HG02852 (cell line): ENCODE measurements around the gene MGMT.

Experiments
- ATAC-seq: cut with Tn5 transposase; IDR thresholded peaks from one replicate; pipeline ENCODE4 v1.9.1; 2021; ENCODE audit warnings: mild to moderate bottlenecking, moderate library complexity; ENCODE audit not compliant: unreplicated experiment

Gene MGMT

GRCh38 chr10:129719415-129719739, 252.3 kb downstream of the MGMT start:
- ATAC-seq = no peak

GRCh38 chr10:129719889-129720590, 253.0 kb downstream of the MGMT start:
- ATAC-seq = no peak

GRCh38 chr10:129725011-129725410, 258.0 kb downstream of the MGMT start:
- no peak for ATAC-seq

- ATAC-seq = no peak
Measured at GRCh38 chr10:129725482-129725881, 258.4 kb downstream of the MGMT start.

DNA sequence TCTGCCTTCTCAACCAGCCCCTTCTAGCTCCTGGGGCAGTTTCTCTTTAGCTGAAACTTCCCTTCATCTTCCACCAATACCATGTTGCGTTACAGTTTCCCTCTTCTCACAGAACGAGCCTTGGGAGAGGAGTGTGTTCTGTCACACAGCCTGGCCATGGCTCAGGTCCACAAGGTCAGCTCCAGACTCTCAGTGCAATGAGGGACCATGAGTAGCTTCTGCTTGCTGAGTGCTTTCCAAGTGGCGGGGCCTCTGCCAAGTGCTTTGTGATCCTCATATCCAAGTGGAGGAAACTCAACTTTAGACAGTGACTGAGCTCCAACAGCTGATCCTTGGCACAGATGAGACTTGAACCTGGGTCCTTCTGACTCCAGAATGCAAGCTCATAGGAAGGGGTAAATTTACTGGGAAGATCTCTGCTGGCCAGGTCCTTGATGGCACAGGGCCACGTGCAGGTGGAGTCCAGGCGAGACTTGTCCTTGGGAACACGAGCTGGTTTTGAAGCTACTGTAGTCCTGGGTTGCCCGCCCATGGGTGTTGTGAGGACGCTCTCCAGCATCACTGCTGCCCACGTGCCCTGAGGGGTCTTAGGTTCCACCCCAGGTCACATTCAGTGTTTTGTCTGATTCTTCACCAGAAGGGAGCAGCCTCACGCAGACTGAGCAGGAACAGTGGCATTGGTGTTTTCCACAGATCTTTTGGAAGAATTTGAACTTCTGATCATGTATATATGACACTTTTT, 259.0 kb downstream of the MGMT start:
- ATAC-seq = no peak

- ATAC-seq = no peak
Measured at GRCh38 chr10:129727071-129727470, 260.0 kb downstream of the MGMT start.

- ATAC-seq = no peak
Measured at GRCh38 chr10:129727495-129727894, 260.5 kb downstream of the MGMT start.

GRCh38 chr10:129728246-129728820, 261.3 kb downstream of the MGMT start:
- no peak for ATAC-seq

- ATAC-seq = no peak
Measured at GRCh38 chr10:129728905-129729795, 262.1 kb downstream of the MGMT start.

DNA sequence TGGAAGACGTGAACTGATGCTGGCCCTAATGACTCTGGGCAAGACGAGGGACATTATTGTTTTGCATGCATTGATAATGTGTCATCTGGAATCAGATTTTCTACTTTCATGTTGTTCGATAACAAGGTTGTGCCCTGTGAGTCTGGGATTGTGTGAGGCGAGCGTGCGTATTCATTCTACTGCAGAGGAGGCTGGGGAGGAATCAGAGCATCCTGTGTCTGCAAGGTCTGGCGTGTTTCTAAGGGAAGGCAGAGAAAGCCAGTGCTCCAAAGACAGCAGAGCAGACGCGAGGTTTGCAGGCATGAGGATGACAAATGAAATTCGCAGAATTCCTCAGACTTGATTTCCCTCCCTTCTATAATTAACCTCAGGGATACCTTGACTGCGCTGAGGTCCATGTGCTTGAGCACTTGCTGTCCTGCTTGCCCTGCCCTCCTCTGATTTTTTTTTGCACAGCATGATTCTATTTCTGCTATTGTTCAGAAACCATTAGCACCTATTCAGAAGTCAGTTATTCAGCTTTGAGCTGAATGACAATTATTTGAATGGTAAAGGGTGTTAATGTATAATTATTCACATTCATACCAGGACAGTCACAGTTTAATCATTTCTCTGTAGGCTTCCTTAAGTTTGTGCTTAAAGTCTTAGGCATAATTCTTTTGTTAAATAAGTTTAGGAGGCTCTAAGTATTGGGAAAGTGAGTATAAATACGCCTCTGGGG, 263.4 kb downstream of the MGMT start:
- ATAC-seq = no peak

GRCh38 chr10:129730993-129731325, 263.9 kb downstream of the MGMT start:
- no peak for ATAC-seq

DNA sequence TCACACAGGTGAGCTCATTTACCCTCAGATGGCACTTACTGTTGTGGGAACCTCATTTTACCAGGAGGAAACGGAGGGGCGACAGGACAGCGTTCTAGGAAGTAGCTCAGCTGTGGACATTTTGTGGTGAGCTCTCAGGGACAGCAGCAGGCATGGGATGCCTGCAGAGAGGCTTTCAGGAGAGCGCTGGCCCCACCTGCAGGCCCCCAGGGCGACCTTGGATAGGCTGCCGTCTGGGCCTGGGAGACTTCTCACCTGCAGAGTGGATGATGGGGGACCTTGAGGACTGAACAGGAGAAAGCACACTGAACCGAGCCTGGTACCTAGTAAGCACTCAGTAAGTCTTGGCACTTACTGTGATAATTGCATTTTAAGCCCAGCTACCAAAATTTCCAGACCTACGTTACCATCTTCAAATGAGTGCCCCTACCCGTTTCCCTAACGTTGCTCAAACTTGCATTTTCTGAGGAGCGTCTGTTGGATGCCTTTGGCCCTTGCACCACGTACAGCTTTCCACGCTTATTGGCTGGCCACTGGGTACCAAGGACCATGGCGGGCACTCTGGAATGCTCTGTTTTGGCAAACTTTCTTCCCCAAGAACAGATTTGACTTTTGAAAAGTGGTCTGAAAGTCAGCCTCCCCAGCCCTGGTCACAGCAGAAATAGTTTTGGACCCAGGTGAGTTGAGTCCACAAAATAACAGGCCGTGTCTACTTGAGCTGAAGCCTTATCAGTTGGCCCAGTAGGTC, 273.7 kb downstream of the MGMT start:
- ATAC-seq = no peak

DNA sequence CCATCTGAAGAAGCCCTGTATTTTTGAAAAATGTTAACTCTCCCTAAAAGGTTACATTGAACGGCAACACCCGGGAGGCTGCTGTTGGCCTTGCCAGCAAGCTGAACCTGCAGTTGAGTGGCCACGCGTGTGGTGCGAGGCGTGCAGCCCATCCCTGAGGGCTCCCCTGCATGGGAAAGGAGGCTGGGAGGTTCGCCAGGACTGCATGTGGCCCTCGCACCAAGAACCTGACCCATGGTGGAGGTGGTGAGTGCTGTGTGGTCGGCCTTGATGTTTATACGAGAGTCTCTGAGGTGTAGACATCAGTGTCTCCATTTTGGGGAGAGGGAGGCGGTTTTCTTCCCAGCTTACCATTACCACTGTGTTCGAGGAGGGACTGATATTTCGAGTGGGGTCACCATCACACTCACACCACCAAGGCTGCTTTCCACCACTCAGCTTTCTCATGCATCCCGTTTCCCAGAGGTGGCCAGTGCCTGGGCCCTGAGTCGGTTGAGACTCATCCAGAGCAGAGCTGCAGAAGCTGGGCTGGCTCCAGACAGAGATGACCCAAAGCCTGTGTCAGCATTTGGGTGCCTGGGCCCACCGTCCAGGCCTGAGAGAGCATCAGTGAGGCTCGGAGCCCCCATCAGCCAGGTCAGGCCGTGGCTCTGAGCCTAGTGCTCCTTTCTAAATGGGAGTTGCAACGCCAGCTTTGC, 274.4 kb downstream of the MGMT start:
- ATAC-seq = no peak

GRCh38 chr10:129741978-129742741, 275.1 kb downstream of the MGMT start:
- no peak for ATAC-seq

GRCh38 chr10:129742742-129743550, 275.9 kb downstream of the MGMT start:
- no peak for ATAC-seq

DNA sequence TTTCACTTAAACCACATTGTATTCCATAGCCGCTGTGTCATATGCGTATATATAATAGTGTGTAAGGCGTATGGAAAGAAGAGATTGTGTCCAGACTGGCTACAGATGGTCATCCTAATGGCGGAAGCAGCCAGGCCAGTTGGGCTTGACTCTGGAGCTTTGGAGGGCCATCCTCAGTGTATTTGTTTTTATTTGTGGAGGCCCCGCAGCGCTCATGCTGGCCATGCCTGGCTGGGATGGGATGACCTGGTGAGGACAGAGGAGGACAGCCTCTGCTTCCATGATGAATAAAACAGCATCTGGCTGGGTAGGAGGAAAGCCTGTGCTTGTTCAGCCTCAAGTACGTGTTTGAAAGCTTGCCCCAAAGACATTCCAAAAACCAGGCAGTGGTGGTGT, 276.7 kb downstream of the MGMT start:
- ATAC-seq = no peak

DNA sequence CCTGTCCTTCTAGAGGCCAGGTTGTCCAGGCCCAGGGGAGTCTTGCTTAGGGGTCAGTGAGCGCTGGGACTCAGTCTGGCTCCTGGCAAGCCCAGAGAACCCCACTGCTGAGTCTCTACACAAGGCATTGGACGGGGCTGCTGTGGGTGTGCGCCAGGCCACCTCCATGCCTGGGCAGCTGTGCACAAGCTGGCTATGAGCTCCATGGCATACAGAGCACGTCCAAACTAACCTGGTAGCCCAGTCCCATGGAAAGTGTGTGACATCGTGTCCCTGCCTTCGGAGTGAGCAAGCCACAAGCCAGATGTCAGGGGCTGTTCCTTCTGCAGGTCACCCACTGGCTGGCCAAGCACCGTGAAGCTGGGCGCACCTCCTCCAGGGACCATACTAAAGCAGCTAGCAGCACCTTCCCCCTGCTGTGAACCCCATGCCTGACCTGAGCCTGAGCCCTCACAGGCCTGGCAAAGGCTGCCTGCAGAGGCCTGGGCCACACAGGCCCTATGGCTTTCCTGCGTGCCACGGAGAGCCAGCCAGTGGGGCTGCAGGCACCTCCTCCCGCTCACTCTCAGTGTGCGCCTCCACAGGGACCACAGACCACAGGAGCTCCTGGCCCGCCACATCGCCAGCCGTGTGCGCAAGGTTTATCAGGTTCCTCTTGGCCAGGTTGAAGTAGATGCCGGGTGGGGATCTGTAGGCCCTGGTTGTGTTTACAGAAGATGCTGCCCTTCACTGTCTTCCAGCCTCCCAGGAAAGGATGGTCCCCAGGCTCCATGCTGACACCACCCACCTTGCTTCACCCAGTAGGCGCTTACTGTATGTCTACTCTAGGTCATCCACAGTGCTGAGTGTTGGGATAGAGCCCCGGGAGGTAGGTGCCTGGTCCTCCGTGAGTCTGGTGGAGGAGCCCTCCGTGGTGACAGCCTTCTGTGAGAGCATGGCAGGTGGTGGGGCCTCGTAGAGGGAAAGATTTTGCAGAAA, 277.4 kb downstream of the MGMT start:
- ATAC-seq = no peak
